Heart right ventricle (tissue), 16 donors: ENCODE data around the gene GNG7. TPM values are rescaled to one million over a fixed set of nuclear protein-coding genes. Genes with fewer than 3 reads are reported as not detected.
"Not testable (repeated sequence)": the region's sequence is repeated elsewhere in the genome, so short reads cannot be mapped to it uniquely, and the experiment has no call there.

Experiments used
- ATAC-seq, 8 donors: fragments of 200-7000 bp; cut with Tn5 transposase; one replicate each; pipeline ENCODE4 v1.9.1; 2020; ENCODE audit warnings: mild to moderate bottlenecking in 8 of 8, moderate library complexity in 8 of 8, moderate number of reproducible peaks in 1 of 8
- DNase-seq, 2 donors: peaks; one replicate each; pipeline ENCODE4 v3.0.0-alpha.2; 2020
- H3K27ac ChIP-seq, 10 donors: fragments of 200-600 bp; sonication (generic) in 2 of 10; one replicate each; pipeline versions ENCODE4 v1.5.0 to v1.8.0; 2020 to 2022; ENCODE audit warnings: mild to moderate bottlenecking in 3 of 10
- H3K27me3 ChIP-seq, 7 donors: fragments of 200-600 bp; one replicate each; pipeline ENCODE4 v1.8.0; 2021 to 2022; ENCODE audit warnings: mild to moderate bottlenecking in 2 of 7
- H3K36me3 ChIP-seq, 9 donors: fragments of 200-600 bp; sonication (generic) in 1 of 9; one replicate each; pipeline versions ENCODE4 v1.5.0 to v1.8.0; 2020 to 2022; ENCODE audit warnings: mild to moderate bottlenecking in 2 of 9
- H3K4me1 ChIP-seq, 9 donors: fragments of 200-600 bp; sonication (generic) in 1 of 9; one replicate each; pipeline versions ENCODE4 v1.5.0 to v1.8.0; 2020 to 2022; ENCODE audit warnings: mild to moderate bottlenecking in 4 of 9
- H3K4me3 ChIP-seq, 10 donors: fragments of 200-600 bp; sonication (generic) in 2 of 10; one replicate each; pipeline versions ENCODE4 v1.5.0 to v1.8.0; 2020 to 2022; ENCODE audit warnings: mild to moderate bottlenecking in 7 of 10, moderate library complexity in 2 of 10
- H3K9me3 ChIP-seq, 11 donors: fragments of 200-600 bp in 10 of 11; sonication (generic) in 2 of 11; one replicate each; pipeline versions ENCODE4 v1.5.0 to v1.8.0; 2013 to 2022; ENCODE audit warnings: mild to moderate bottlenecking in 2 of 11, control low read depth in 1 of 11, moderate library complexity in 1 of 11
- WGBS, 2 donors: extraction: QIAGEN DNeasy Blood & Tissue Kit; methylation state at CpG; one replicate each; pipeline ENCODE4 v1.1.7; 2013; ENCODE audit warnings: inconsistent platforms in 1 of 2; 5-methylcytosine and 5-hydroxymethylcytosine counted together
- intact Hi-C, 10 donors: fragments of 100-400 bp; cut with DNase I; formaldehyde crosslinking; loops; one replicate each; pipeline versions ENCODE4 v1.11.1 to v1.14.2; 2022
- polyA plus RNA-seq, 2 donors: library from polyadenylated mRNA; stranded (reverse); fragments of 200-250 nt; gene quantifications; one replicate each; pipeline ENCODE4 v1.2.3, GENCODE V29; 2013
- total RNA-seq, 10 donors: library from RNA; stranded (reverse); fragmentation: NEBNext Ultra II Directional in 3 of 10; extraction: Animal tissue kit (Norgen Biotek cat#: 25700) in 3 of 10; gene quantifications; one replicate each; pipeline versions ENCODE4 v1.2.1 to v1.2.4, GENCODE V29; 2021 to 2023
- TF ChIP-seq, protein P1 (sequence below), 9 donors: fragments of 200-600 bp; sonication (generic) in 2 of 9; IDR thresholded peaks; one replicate each; pipeline versions ENCODE4 v1.5.0 to v1.8.0; 2021 to 2022; ENCODE audit warnings: antibody characterized with exemption in 9 of 9, mild to moderate bottlenecking in 5 of 9, moderate library complexity in 1 of 9
- donor health status: Arrhythmogenic right ventricular cardiomyopathy.
- donor health status: ischemic (EF 13 %, LVEDD 7.1; RV severe dilation, severe dysfunction).
- donor health status: healthy with polysubstance abuse.
- donor health status: DM: no; HTN: yes; CAD: no.
- donor health status: DM: no; HTN: no; CAD: no.
- donor health status: ischemic (EF 25% LVEDD 6.9; RV normal size, moderate dysfunction).
- donor health status: ischemic (EF 25% LVEDD 5.7; RV mildly dilated, moderate dysfunction).
- donor health status: healthy.
- donor health status: DM: yes; HTN: yes; CAD: no.
- donor health status: Ischemic cardiomyopathy.
- donor health status: ischemic (EF 35%, LVEDD 5.7; RV mildly dilated, moderate dysfunction).
- donor health status: nonischemic (EF 11% LVEDD 7.7; RV severe dilation, severe dysfunction).
- donor health status: DM: yes; HTN: yes; CAD: no.
- donor health status: PGD.
- donor health status: ischemic (EF 29% LVEDD 5.4; RV normal size, mild dysfunction).
- donor health status: nonischemic (EF 23%, LVEDD 6.1; RV moderate dilation, normal function).

The GNG7 gene
- total and polyA plus RNA-seq, 12 donors = 8.4 to 56.9 (median 39.1) TPM

DNA sequence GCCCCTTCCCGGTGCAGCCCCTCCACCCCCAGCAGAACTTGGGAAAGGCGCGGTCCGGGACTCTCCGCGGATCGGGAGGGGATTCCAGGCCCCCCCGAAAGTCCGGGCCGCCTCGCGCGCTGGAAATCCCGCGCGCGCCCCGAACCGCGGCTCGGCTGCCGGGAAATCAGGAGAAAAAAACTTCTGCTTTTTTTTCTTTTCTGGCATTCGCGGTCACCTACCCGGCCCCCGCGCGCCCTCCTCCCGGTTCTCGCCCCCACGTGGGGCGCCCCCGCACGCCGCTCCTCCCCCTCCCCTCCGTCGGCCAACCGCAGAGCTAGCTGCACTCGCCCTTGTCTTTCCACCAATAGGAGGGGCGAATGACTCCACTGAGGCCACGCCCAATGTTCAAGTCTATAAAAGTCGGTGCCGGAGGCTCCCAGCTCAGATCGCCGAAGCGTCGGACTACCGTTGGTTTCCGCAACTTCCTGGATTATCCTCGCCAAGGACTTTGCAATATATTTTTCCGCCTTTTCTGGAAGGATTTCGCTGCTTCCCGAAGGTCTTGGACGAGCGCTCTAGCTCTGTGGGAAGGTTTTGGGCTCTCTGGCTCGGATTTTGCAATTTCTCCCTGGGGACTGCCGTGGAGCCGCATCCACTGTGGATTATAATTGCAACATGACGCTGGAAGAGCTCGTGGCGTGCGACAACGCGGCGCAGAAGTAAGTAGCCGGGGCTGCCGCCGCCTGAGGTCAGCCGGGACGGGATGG lies 226.6 kb downstream of the GNG7 start, which contains the start of gene GADD45B:
GADD45B (plus strand) TSS at position 426 of the 749 bp plus-strand sequence; CDS start at position 658, 232 bp downstream.
- WGBS, 2 donors = 1% methylated on average over 68 to 70 of the region's 70 CpGs
- H3K27ac ChIP-seq = peak within 1 kb of the TSS; percentile 75 to 98 (median 93)
- DNase-seq = peak; percentile 97 to 98
- H3K36me3 ChIP-seq = peaks cover 0 to 15% (median 0%) of the 10 kb centered on the region in 9 donors
- peak within 1 kb of the TSS; percentile 73 to 99 (median 87) for H3K4me3 ChIP-seq
- peak; percentile 77 to 90 (median 86) for ATAC-seq
- intact Hi-C loops = loop anchor here in 9 of 10 donors (1.0 to 10.0 kb wide), 10 partner anchors 66 to 139 kb away; no protein-coding TSS in a partner anchor
- TF ChIP-seq, protein P1, sequence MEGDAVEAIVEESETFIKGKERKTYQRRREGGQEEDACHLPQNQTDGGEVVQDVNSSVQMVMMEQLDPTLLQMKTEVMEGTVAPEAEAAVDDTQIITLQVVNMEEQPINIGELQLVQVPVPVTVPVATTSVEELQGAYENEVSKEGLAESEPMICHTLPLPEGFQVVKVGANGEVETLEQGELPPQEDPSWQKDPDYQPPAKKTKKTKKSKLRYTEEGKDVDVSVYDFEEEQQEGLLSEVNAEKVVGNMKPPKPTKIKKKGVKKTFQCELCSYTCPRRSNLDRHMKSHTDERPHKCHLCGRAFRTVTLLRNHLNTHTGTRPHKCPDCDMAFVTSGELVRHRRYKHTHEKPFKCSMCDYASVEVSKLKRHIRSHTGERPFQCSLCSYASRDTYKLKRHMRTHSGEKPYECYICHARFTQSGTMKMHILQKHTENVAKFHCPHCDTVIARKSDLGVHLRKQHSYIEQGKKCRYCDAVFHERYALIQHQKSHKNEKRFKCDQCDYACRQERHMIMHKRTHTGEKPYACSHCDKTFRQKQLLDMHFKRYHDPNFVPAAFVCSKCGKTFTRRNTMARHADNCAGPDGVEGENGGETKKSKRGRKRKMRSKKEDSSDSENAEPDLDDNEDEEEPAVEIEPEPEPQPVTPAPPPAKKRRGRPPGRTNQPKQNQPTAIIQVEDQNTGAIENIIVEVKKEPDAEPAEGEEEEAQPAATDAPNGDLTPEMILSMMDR (IDR thresholded peaks at IDR 0.05) = no peak
- peaks cover 9 to 50% (median 37%) of the 10 kb centered on the region in 9 donors for H3K4me1 ChIP-seq
- no peaks in the 10 kb centered on the region for H3K27me3 ChIP-seq
- no peaks in the 10 kb centered on the region for H3K9me3 ChIP-seq

DNA sequence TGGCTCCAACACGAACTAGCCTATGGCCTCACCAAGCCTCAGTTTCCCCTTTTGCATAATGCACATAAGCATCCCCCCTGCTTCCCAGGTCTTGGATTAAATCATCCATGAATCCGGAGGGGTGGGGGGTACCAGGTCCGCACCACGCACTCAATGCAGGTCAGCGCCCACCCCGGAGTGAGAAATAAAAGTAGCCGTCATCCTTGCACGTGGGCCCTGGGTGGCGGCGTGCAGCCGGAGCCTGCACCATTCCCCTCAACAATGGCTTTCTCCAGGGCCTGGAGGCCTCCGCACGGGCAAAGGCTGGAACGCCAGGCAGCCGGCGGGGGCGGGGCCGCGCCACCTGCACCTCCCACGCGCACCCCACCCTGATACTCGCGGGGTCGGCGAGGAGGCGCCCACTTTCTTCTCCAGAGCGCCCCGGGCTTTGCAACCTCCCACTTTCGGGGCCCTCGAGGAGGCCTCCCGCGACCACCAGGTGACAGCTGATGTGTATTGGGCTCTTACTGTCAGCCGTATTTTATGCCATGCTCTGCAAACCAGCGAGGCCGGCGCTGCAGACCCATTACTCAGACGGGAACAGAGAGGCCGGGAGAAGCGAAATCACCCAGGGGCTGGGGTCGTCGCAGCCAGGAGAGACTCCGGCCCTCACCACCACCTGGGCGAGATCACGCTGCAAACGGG lies 227.3 kb downstream of the GNG7 start:
- intact Hi-C loops = loop anchor here in 8 of 10 donors (1.0 to 10.0 kb wide), 8 partner anchors 67 to 140 kb away; no protein-coding TSS in a partner anchor
- whole genome bisulfite sequencing, 2 donors = 1% methylated on average over 45 of the region's 45 CpGs
- DNase-seq = peak; percentile 29 to 62

DNA sequence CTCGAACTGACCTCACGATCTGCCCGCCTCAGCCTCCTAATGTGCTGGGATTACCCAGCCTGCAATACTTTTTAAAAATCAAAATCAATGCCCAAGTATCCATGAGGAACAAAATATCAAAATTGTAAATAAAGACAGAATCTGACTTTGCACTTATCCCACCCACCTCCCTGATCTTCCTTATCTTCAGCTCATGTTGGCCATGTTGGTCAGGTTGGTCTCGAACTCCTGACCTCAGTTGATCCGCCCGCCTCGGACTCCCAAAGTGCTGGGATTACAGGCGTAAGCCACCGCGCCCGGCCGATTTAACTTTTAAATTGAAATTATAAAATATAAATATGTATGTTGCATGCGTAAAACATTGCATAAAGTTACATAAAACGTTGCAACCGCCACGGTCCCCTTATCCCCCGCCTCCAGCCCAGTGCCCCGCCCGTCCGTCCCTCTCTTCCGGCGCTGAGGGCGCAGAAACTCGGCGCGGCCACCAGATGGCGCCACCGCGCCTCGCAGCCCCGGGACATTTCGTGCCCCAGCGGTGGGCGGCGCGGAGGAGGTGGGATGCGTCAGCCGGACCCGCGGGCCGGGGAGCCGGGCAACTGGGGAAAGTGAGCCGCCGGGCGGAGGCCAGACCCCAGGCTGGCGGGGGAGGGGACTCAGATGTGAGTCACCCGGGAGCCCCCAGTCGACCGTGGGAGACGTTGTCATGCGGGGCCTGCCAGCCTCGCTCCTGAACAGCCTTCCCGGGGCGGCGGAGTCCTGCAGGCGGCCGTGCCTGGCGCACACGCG lies 228.1 kb downstream of the GNG7 start:
- Histone ChIP-seq H3K36me3 (peaks cover 0 to 15% (median 0%) of the 10 kb centered on the region in 9 donors), H3K9me3 (no peaks in the 10 kb centered on the region), H3K27me3 (no peaks in the 10 kb centered on the region), H3K27ac (peak overlapping the region; percentile 75 to 98 (median 93)), H3K4me1 (peaks cover 9 to 44% (median 36%) of the 10 kb centered on the region in 9 donors), H3K4me3 (peak overlapping the region; percentile 26 to 99 (median 82))
- TF ChIP-seq, protein P1 (IDR thresholded peaks at IDR 0.05) = peak in 8 of 9 donors; percentile 97 to 100 (median 98)
- 7 to 9% methylated on average over 59 to 60 of the region's 60 CpGs for WGBS, 2 donors
- intact Hi-C loops = loop anchor here (1.0 to 10.0 kb wide), 9 partner anchors 68 to 140 kb away; no protein-coding TSS in a partner anchor
- ATAC-seq (peak; percentile 48 to 71 (median 61)), DNase-seq (peak; percentile 83 to 86)

More for the DNA sequence above, 227.3 kb downstream of the GNG7 start:
- no peaks in the 10 kb centered on the region for H3K27me3 ChIP-seq
- TF ChIP-seq, protein P1 (IDR thresholded peaks at IDR 0.05) = no peak
- no peaks in the 10 kb centered on the region for H3K9me3 ChIP-seq
- peak overlapping the region; percentile 34 to 99 (median 82) for H3K4me3 ChIP-seq
- peak overlapping the region; percentile 75 to 98 (median 93) for H3K27ac ChIP-seq
- ATAC-seq = peak; percentile 12 to 53 (median 28)
- H3K36me3 ChIP-seq = peaks cover 0 to 15% (median 0%) of the 10 kb centered on the region in 9 donors
- peaks cover 9 to 50% (median 37%) of the 10 kb centered on the region in 9 donors for H3K4me1 ChIP-seq

DNA sequence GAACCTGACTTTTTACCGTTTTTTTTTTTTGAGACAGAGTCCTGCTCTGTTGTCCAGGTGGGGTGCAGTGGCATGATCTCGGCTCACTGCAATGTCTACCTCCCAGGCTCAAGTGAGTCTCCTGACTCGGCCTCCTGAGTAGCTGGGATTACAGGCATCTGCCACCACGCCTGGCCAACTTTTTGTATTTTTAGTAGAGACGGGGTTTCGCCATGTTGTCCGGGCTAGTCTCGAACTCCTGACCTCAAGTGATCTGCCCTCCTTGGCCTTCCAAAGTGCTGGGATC lies 232.6 kb downstream of the GNG7 start:
- H3K27ac ChIP-seq, DNase-seq, H3K36me3 ChIP-seq, H3K4me3 ChIP-seq, H3K27me3 ChIP-seq, ATAC-seq, H3K9me3 ChIP-seq: not testable (repeated sequence)
- WGBS, 2 donors = 88 to 89% methylated on average over 8 of the region's 8 CpGs
- peaks cover 0 to 14% (median 3%) of the 10 kb centered on the region in 9 donors for H3K4me1 ChIP-seq
- intact Hi-C loops = loop anchor here in 4 of 10 donors (5.0 to 10.0 kb wide), 4 partner anchors 105 to 285 kb away; no protein-coding TSS in a partner anchor
